Stimulated activated CD4-positive, alpha-beta T cell treated with anti-CD3 and anti-CD28 coated beads, Interleukin-4, amount 100 ng/mL, for 48 hours (primary cell): ENCODE measurements around the gene RNF166.
A peak's percentile ranks its signal among the peaks of the same experiment; 100 is the strongest.
"Not testable (repeated sequence)": the region's sequence is repeated elsewhere in the genome, so short reads cannot be mapped to it uniquely, and the experiment has no call there.

Experiments
- DNase-seq, 2 donors: peaks; one replicate each; pipeline ENCODE4 v3.0.0-alpha.2; 2020; ENCODE audit warnings: low read depth in 2 of 2

The RNF166 gene

GRCh38 chr16:88673716-88674379 is 32.4 kb downstream of the RNF166 start:
- DNase-seq, result no peak

DNA sequence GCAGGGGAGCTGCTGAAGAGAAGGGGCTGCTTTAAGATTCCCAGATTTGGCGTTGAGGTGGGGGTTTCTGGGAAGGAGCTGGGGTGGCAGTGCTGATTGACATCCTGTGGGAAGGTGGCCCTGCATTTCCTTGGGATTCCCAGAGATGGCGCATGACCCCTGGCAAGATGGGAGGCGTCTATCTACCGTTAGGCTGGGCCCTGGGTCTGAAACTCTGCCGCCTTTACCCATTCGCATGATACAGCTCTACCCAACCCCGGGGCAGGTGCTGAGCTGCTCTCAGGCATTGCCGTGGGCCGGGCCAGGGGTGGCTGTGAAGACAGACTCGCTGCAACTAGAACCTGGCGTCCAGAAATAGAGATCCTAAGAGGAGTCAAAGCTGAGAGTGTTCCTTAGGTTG is 33.4 kb downstream of the RNF166 start:
- DNase-seq, result no peak

DNA sequence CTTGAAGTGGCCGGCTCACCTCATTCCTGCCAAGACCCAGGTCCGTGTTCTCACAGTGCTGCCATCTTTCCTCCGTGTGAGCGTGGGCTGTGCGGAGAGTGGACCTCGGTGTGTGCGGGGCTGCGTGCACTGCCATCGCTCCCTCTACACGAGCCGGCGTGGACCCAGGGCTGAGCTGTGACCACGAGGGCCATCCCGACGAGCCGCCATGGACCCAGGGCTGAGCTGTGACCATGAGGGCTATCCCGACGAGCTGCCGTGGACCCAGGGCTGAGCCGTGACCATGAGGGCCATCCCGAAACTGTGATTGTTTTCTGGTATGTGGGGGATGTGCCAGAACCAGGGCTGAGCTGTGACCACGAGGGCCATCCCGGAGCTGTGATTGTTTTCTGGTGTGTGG is 34.4 kb downstream of the RNF166 start:
- no peak for DNase-seq

GRCh38 chr16:88669980-88670379 is 36.2 kb downstream of the RNF166 start:
- no peak for DNase-seq

DNA sequence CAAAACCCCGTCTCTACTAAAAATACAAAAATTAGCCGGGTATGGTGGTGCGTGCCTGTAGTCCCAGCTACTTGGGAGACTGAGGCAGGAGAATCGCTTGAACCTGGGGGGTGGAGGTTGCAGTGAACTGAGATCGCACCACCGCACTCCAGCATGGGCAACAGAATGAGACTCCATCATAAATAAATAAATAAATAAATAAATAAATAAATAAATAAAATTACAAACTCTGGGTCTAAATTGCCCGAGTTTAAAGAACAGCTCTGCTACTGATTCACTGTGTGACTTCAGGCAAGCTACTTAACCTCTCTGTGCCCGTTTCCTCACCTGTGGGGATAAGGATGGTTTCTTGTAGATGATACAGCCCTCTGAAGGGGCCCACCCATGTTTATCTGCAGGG is 36.7 kb downstream of the RNF166 start:
- not testable (repeated sequence) for DNase-seq

GRCh38 chr16:88667461-88667860 is 38.7 kb downstream of the RNF166 start:
- DNase-seq, result no peak

- DNase-seq, result no peak
These were observed 40.6 kb downstream of the RNF166 start for GRCh38 chr16:88665570-88665969.

GRCh38 chr16:88665148-88665547 is 41.1 kb downstream of the RNF166 start:
- no peak for DNase-seq

DNA sequence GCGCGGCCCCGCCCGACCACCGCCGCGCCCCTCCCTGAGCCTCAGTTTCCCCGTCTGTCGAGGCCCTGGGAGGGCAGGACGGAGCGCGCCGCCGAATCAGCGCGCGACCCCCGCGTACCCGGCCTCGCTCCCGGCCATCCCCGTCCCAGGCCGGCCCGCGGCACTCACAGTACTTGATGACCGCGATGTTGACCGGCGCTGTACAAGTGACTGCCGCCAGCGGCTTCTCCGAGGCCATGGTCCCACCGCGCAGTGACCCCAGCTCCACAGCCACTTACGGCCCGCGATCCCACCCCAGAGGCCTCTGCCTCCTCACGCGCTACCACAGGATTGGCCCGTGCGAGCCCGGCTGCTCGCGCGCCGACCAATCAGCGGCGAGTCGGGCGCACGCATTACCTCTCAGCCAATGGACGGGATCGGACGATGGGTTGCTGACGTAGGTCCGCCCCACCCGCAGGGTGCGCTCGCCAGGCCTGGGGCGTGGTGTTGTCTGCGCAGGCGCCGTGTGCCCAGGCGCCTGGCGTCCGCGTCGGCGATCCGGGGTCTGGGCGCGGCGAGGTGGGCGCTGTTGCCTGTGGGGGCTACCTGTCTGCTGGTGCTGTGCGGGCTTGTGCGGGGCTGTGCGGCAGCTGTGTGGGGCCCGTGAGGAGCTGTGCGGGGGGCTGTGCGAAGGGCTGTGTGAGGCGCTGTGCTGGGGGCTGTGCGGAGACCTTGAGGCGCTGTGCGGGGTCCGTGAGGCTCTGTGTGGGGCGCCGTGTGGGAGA is 43.2 kb downstream of the RNF166 start, which contains the start of gene MVD:
TSS of gene MVD (minus strand) at position 249 of the 764 bp plus-strand sequence. CDS start at position 238, 11 bp downstream.
- peak; percentile 88 to 95 for DNase-seq

DNA sequence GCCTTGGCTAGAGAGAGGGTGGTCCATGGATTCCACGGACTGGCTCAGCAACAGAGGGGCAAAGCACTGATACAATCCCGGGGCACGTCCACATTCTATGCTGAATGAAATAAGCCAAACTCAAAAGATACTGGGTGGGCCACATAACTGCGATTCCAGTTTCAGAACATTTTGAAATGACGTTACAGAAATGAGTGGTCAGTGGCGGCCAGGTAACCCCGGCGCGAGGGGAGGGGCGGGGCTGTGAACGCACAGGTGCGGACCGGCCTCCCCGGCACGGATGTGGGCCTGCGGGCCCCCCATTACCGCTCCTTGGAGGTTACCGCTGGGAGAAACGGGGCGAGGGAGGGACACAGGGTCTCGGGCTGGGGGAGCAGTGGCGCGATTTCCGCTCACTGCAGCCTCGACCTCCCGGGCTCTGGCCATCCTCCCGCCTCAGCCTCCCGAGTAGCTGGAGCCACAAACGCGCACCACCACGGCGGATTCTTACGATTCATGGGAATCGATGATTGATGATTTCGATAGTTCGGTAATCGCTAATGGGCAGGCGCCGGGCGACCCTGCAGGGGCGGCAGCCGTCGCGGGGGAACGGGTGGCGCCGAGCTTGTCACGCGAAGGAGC is 43.9 kb downstream of the RNF166 start:
- DNase-seq, result no peak

DNA sequence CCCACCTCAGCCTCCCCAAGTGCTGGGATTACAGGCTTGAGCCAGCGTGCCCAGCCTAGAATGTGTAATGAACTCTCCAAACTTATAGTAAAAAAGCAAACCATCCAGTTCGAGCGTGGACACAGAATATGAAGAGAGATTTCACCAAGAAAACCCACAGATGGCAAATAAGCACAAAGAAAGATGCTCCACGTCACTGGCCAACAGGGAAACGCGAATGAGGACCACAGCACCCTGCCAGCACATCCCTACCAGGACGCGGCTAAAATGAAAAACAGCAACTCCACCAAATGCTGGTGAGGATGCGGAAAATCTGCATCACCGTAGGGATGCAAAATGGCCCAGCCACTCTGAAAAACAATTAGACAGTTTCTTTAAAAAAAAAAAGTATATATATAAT is 44.7 kb downstream of the RNF166 start:
- DNase-seq, result no peak

- no peak for DNase-seq
These were observed 47.0 kb downstream of the RNF166 start for GRCh38 chr16:88659160-88659559.

- DNase-seq, result no peak
These were observed 47.5 kb downstream of the RNF166 start for GRCh38 chr16:88658714-88659113.

DNA sequence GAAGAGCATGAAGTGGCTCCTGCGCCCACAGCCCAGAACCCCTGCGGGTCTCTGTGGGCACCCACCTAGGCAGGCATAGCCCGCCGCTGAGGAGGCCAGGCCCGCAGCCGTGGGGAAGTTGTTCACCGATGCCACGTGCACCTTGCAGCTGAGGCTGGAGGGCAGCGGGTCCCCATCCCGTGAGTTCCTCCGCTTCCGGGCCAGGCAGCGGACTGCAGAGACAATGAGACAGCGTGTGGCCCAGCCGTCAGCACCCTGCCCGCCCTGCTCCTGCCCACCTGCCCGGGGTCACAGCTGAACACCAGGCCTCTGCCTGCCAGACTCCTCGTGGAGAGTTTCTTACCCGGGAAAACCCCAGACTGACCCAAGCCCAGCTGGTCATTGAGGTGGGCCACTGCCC is 48.8 kb downstream of the RNF166 start:
- DNase-seq, result no peak

DNA sequence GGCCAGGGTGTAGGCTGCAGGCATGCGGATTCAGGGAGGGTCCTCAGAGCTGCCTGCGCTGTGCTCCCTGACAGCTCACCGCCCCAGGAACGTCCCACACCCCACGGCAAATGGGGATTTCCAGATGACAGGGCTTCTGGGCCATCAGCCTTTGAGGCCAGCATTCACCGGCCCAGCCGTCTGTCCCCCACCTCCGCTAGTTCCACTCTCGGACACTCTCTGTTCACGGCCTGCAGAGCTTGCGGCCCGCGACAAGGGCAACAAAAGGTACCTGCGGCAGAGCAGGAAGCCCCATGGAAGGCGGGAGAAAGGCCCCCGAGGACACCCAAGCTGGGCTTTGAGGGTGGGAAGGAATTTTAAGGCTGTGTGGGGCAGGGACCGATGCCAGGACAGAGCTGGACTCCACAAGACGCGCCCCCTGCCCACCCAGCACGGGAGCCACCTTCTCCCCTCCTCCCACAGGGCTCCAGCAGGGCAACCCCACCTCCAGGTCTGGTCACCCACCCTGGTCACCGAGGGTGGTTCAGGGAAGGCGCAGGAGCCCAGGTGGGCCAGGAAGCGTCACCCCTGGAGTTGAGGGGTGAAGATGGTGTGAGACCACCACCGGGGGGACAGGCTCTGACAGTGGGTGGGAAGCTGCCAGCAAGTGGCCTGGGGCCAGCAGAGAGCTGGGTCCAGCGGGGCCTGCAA is 49.8 kb downstream of the RNF166 start:
- no peak for DNase-seq

DNA sequence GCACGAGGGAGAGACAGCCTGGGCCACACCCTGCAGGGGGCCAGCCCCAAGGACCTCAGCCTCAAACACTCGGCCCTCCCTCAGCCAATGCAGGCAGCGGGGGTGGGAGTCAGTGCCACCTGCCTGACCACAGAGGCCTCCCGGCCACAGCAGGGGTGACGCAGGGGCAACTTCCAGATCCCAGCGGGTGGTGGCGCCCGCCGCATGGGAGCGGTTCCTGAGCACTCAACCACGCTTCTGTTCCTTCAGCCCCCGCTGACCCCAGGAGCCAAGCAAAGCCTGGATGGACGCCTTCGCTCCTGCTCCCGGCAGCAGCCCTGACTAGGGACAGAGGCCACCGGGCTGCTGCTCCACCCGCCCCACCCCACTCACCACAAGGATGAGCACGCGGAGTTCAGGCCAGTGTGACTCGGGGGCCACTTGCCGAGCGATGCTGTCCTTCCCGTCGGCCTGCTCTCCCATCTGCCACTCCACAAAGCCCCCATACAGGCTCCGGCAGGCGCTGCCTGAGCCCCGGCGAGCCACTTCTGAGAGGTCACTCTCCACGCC is 50.4 kb downstream of the RNF166 start:
- no peak for DNase-seq

DNA sequence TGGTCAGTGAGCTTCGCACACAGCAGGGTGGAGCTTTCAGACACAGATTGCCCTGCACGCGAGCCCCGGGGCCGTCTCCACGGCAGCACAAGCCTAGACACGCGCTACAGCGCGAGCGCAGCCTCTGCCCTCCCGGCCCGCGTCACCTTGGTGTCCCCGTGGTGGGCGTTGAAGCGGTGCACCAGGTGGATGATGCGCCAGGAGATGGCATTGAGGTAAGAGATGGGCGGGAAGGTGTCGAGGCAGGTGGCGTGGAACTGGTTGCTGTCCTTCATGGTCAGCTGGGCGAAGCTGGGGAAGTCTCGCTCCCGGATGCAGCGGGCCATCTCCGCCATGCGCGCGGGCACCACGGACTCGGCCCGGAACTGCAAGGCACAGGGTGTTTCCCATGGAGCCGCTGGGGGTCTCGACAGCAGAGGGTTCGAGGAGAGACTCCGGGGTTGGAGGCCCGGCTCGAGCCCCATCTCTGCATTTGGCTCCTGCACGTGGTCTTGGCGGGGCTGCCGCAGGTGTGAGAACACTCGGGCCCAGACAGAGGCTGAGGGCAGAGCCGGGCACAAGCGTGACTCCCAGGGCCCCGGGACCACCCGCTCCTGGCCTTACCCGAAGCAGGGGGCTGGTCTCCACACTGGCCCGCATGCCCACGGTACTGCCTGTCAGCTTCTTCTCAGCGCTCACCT is 51.0 kb downstream of the RNF166 start:
- no peak for DNase-seq

GRCh38 chr16:88654363-88655052 is 51.7 kb downstream of the RNF166 start:
- DNase-seq, result no peak

- no peak for DNase-seq
These were observed 52.4 kb downstream of the RNF166 start for GRCh38 chr16:88653596-88654362.

DNA sequence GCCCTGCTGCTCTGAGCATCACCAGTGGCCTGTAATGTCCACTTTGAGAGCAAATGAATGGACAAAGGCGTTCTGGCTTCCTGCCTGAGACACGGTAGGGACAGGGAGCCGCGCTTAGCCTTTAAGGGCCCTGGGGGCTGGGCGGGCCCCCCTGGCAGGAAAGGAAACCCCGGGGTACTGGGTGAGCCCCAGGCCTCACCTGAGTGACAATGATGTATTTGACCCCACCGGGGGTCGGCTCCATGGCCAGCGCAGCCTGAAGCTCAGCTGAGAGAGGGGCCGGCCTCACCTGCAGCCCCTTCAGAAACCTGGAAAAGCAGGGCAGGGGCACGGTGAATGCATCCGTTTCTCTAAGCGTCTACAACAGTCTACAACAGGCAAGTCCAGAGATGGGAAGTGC is 53.1 kb downstream of the RNF166 start:
- DNase-seq, result no peak
